Panc1 (cell line): ENCODE data around the gene NTN5.

Source experiments
- CTCF ChIP-seq: fragments of 450-650 bp; IDR thresholded peaks from 2 replicates; pipeline ENCODE4 v1.5.1; 2017; ENCODE audit warnings: mild to moderate bottlenecking
- POLR2AphosphoS5 ChIP-seq: IDR thresholded peaks from 2 replicates; pipeline ENCODE4 v1.6.1; 2012; ENCODE audit warnings: mild to moderate bottlenecking, low read depth, low read length, moderate library complexity
- REST ChIP-seq, 2 experiments: IDR thresholded peaks; 2 replicates each; pipeline ENCODE4 v1.6.1; 2011 to 2012; ENCODE audit warnings: low read depth in 2 of 2, control low read depth in 1 of 2, low read length in 1 of 2, mild to moderate bottlenecking in 1 of 2, moderate library complexity in 1 of 2; ENCODE audit not compliant: insufficient read depth in 1 of 2
- SIN3A ChIP-seq: IDR thresholded peaks from 2 replicates; pipeline ENCODE4 v1.6.1; 2012; ENCODE audit warnings: low read depth, mild to moderate bottlenecking, low read length, moderate library complexity, borderline replicate concordance; ENCODE audit not compliant: insufficient read depth
- TCF7L2 ChIP-seq: IDR thresholded peaks from 2 replicates; pipeline ENCODE4 v1.6.1; 2011; ENCODE audit warnings: mild to moderate bottlenecking, low read depth, low read length, inconsistent platforms

GRCh38 chr19:48678201-48678600 lies 5.4 kb upstream of the NTN5 start:
- TF ChIP-seq POLR2AphosphoS5, result no peak
- no peak for TF ChIP-seq CTCF
- TF ChIP-seq TCF7L2, result no peak
- TF ChIP-seq REST (IDR thresholded peaks at IDR 0.05; ENCODE audit: insufficient read depth in 1 of 2, low read depth in 2 of 2, low read length in 1 of 2), result no peak
- no peak for TF ChIP-seq SIN3A
